H9 (cell line): ENCODE data around the gene PPP3CA. TPM values are rescaled to one million over a fixed set of nuclear protein-coding genes. Genes with fewer than 3 reads are reported as not detected.

Experiments used
- DNase-seq: peaks from one replicate; pipeline ENCODE4 v3.0.0-alpha.2; 2017
- H2AFZ ChIP-seq: one replicate; pipeline ENCODE4 v1.6.1; 2013; ENCODE audit warnings: mild to moderate bottlenecking, low read length, control low read depth, moderate library complexity
- H2AK5ac ChIP-seq: 2 replicates; pipeline ENCODE4 v1.6.1; 2013; ENCODE audit warnings: low read length, control low read depth, mixed read lengths; ENCODE audit not compliant: insufficient read length
- H2BK120ac ChIP-seq: one replicate; pipeline ENCODE4 v1.6.1; 2013; ENCODE audit warnings: low read depth, mild to moderate bottlenecking, low read length, control low read depth, inconsistent platforms; ENCODE audit not compliant: poor library complexity, severe bottlenecking
- H2BK12ac ChIP-seq: 2 replicates; pipeline ENCODE4 v1.6.1; 2013; ENCODE audit warnings: low read length, control low read depth, mixed read lengths, low read depth; ENCODE audit not compliant: insufficient read length
- H2BK15ac ChIP-seq: 2 replicates; pipeline ENCODE4 v1.6.1; 2013; ENCODE audit warnings: low read depth, low read length, control low read depth
- H2BK20ac ChIP-seq: one replicate; pipeline ENCODE4 v1.6.1; 2013; ENCODE audit warnings: low read depth, mild to moderate bottlenecking, low read length, control low read depth, inconsistent platforms; ENCODE audit not compliant: poor library complexity, severe bottlenecking
- H2BK5ac ChIP-seq: 2 replicates; pipeline ENCODE4 v1.6.1; 2013; ENCODE audit warnings: low read length, control low read depth, mixed read lengths; ENCODE audit not compliant: insufficient read length
- H3K14ac ChIP-seq: 2 replicates; pipeline ENCODE4 v1.6.1; 2013; ENCODE audit warnings: low read length, control low read depth; ENCODE audit not compliant: insufficient read depth
- H3K18ac ChIP-seq: 2 replicates; pipeline ENCODE4 v1.6.1; 2013; ENCODE audit warnings: low read depth, mild to moderate bottlenecking, mixed read lengths, low read length, control low read depth; ENCODE audit not compliant: insufficient read length
- H3K23ac ChIP-seq: 2 replicates; pipeline ENCODE4 v1.6.1; 2013; ENCODE audit warnings: low read length, control low read depth, mixed read lengths, low read depth; ENCODE audit not compliant: insufficient read length
- H3K23me2 ChIP-seq: 2 replicates; pipeline ENCODE4 v1.6.1; 2013; ENCODE audit warnings: low read depth, mild to moderate bottlenecking, mixed read lengths, low read length, control low read depth; ENCODE audit not compliant: insufficient read length, poor library complexity, severe bottlenecking
- H3K27ac ChIP-seq: 2 replicates; pipeline ENCODE4 v1.5.1; 2013; ENCODE audit warnings: low read length, control low read depth, mixed read lengths, low read depth; ENCODE audit not compliant: insufficient read length
- H3K27me3 ChIP-seq: 2 replicates; pipeline ENCODE4 v1.6.1; 2013; ENCODE audit warnings: low read length, control low read depth, inconsistent platforms; ENCODE audit not compliant: insufficient read depth
- H3K4ac ChIP-seq: 2 replicates; pipeline ENCODE4 v1.6.1; 2013; ENCODE audit warnings: low read depth, mild to moderate bottlenecking, control low read depth, inconsistent platforms, low read length, moderate library complexity
- H3K4me1 ChIP-seq: 2 replicates; pipeline ENCODE4 v1.6.1; 2013; ENCODE audit warnings: low read length, control low read depth, inconsistent platforms; ENCODE audit not compliant: insufficient read depth
- H3K4me2 ChIP-seq: 2 replicates; pipeline ENCODE4 v1.6.1; 2013; ENCODE audit warnings: low read length, control low read depth, mixed read lengths; ENCODE audit not compliant: insufficient read length, insufficient read depth
- H3K56ac ChIP-seq: 2 replicates; pipeline ENCODE4 v1.6.1; 2013; ENCODE audit warnings: low read depth, mild to moderate bottlenecking, mixed read lengths, low read length, control low read depth; ENCODE audit not compliant: insufficient read length
- H3K79me1 ChIP-seq: 2 replicates; pipeline ENCODE4 v1.6.1; 2013; ENCODE audit warnings: low read depth, mild to moderate bottlenecking, moderate library complexity, low read length, control low read depth, inconsistent platforms; ENCODE audit not compliant: insufficient read depth, poor library complexity, severe bottlenecking
- H3K79me2 ChIP-seq: 2 replicates; pipeline ENCODE4 v1.6.1; 2013; ENCODE audit warnings: low read length, control low read depth, inconsistent platforms; ENCODE audit not compliant: insufficient read depth
- H3K9ac ChIP-seq: 2 replicates; pipeline ENCODE4 v1.6.1; 2013; ENCODE audit warnings: low read length, control low read depth, mixed read lengths; ENCODE audit not compliant: insufficient read length; ENCODE audit errors: extremely low read depth
- H3K9me3 ChIP-seq: one replicate; pipeline ENCODE4 v1.6.1; 2013; ENCODE audit warnings: low read depth, low read length, inconsistent platforms; ENCODE audit not compliant: control insufficient read depth
- H3T11ph ChIP-seq: one replicate; pipeline ENCODE4 v1.6.1; 2013; ENCODE audit warnings: mild to moderate bottlenecking, low read length, control low read depth, inconsistent platforms
- H4K20me1 ChIP-seq: one replicate; pipeline ENCODE4 v1.6.1; 2013; ENCODE audit not compliant: control insufficient read depth, insufficient read length, insufficient read depth
- H4K5ac ChIP-seq: 2 replicates; pipeline ENCODE4 v1.6.1; 2013; ENCODE audit warnings: low read depth, mild to moderate bottlenecking, mixed read lengths, low read length, control low read depth; ENCODE audit not compliant: insufficient read length
- H4K8ac ChIP-seq: replicated peaks from 2 replicates; pipeline ENCODE4 v1.6.1; 2013; ENCODE audit warnings: low read length, control low read depth, mixed read lengths, low read depth; ENCODE audit not compliant: insufficient read length
- H4K91ac ChIP-seq: 2 replicates; pipeline ENCODE4 v1.6.1; 2013; ENCODE audit warnings: low read depth, mild to moderate bottlenecking, moderate library complexity, mixed read lengths, low read length, control low read depth; ENCODE audit not compliant: insufficient read length
- H3K27ac Mint-ChIP-seq, 3 experiments: 2 replicates in 2 of 3; 3 replicates in 1 of 3; pipeline ENCODE4 v1.8.0; 2020 to 2021; ENCODE audit warnings: mixed read lengths in 3 of 3, mild to moderate bottlenecking in 1 of 3, moderate library complexity in 1 of 3
- H3K27me3 Mint-ChIP-seq: 2 replicates; pipeline ENCODE4 v1.8.0; 2021; ENCODE audit warnings: low read depth, mild to moderate bottlenecking, moderate library complexity, mixed read lengths
- H3K36me3 Mint-ChIP-seq, 3 experiments: 2 replicates in 2 of 3; 3 replicates in 1 of 3; pipeline ENCODE4 v1.8.0; 2020 to 2021; ENCODE audit warnings: low read depth in 3 of 3, mixed read lengths in 3 of 3; ENCODE audit not compliant: insufficient read depth in 1 of 3
- H3K4me1 Mint-ChIP-seq, 2 experiments: 2 replicates each; pipeline ENCODE4 v1.8.0; 2020; ENCODE audit warnings: mixed read lengths in 2 of 2
- H3K4me3 Mint-ChIP-seq, 2 experiments: 2 replicates in 1 of 2; 3 replicates in 1 of 2; pipeline ENCODE4 v1.8.0; 2020 to 2021; ENCODE audit warnings: mild to moderate bottlenecking in 2 of 2, mixed read lengths in 2 of 2, moderate library complexity in 1 of 2
- H3K9me3 Mint-ChIP-seq, 2 experiments: 2 replicates in 1 of 2; 3 replicates in 1 of 2; pipeline ENCODE4 v1.8.0; 2020; ENCODE audit warnings: mild to moderate bottlenecking in 2 of 2, mixed read lengths in 2 of 2, moderate library complexity in 1 of 2
- CTCF ChIP-seq: fragments of 200-600 bp; sonication (generic); conservative IDR thresholded peaks from 3 replicates; pipeline ENCODE4 v1.8.0; 2021; ENCODE audit warnings: antibody characterized with exemption, mild to moderate bottlenecking
- WGBS: extraction: QIAGEN DNeasy Blood & Tissue Kit; methylation state at CpG from one replicate; pipeline ENCODE4 v1.1.7; 2013; ENCODE audit warnings: missing lambda C conversion rate, low lambda C conversion rate, mixed read lengths; ENCODE audit not compliant: insufficient read length; ENCODE audit errors: extremely low coverage; 5-methylcytosine and 5-hydroxymethylcytosine counted together
- total RNA-seq: library from RNA; stranded (reverse); gene quantifications from 2 replicates; pipeline ENCODE4 v1.2.1, GENCODE V29; 2021

The PPP3CA gene
- total RNA-seq, 1 experiment from 2014 or later = 16.8 TPM

GRCh38 chr4:101201421-101201820 is 145.9 kb downstream of the PPP3CA start:
- Histone ChIP-seq H2AK5ac (no peak overlapping the region), H3K18ac (no peak overlapping the region), H2BK5ac (no peak overlapping the region), H3K27me3 (no peaks in the 10 kb centered on the region), H3K79me1 (peaks cover 3% of the 10 kb centered on the region), H3K56ac (no peak overlapping the region), H3K14ac (no peak overlapping the region), H2BK20ac (no peak overlapping the region), H2BK15ac (no peak overlapping the region), H4K5ac (no peak overlapping the region), H3K27ac (no peak overlapping the region), H3K9me3 (no peaks in the 10 kb centered on the region), H4K91ac (no peak overlapping the region), H3K23ac (no peak overlapping the region), H3K4me2 (no peak overlapping the region), H3K4me1 (peaks cover 6% of the 10 kb centered on the region; the same call in 1 of the 2 replicates), H3K23me2 (no peaks in the 10 kb centered on the region), H3K9ac (no peak overlapping the region), H2AFZ (no peak overlapping the region), H4K8ac (no peak overlapping the region), H3K79me2 (peaks cover 5% of the 10 kb centered on the region; the same call in 1 of the 2 replicates), H4K20me1 (no peaks in the 10 kb centered on the region), H2BK12ac (no peak overlapping the region), H2BK120ac (no peak overlapping the region), H3T11ph (no peak overlapping the region), H3K4ac (no peak overlapping the region)
- WGBS = no CpG with 5 or more reads among the region's 2 CpGs
- no peaks in the 10 kb centered on the region for H3K27me3 Mint-ChIP-seq
- H3K27ac Mint-ChIP-seq = no peak overlapping the region; a peak in 1 of 7 replicates
- no peaks in the 10 kb centered on the region for H3K9me3 Mint-ChIP-seq
- no peak for TF ChIP-seq CTCF
- DNase-seq = no peak
- H3K4me1 Mint-ChIP-seq = peaks cover 10 to 20% of the 10 kb centered on the region in 2 experiments
- no peak overlapping the region for H3K4me3 Mint-ChIP-seq
- H3K36me3 Mint-ChIP-seq = no peaks in the 10 kb centered on the region; a peak in 1 of 7 replicates
